Activated T-cell treated with anti-CD3 and anti-CD28 coated beads, Interleukin-2, amount 50 U/mL, for 4 hours (primary cell): ENCODE measurements around the gene LIN52. TPM values are rescaled to one million over a fixed set of nuclear protein-coding genes. Genes with fewer than 3 reads are reported as not detected.

Experiments
- ATAC-seq, 2 donors: fragments of 200-7000 bp; cut with Tn5 transposase; one replicate each; pipeline ENCODE4 v1.10.0; 2021
- DNase-seq: peaks from one replicate; pipeline ENCODE4 v3.0.0-alpha.2; 2020
- H3K27me3 Mint-ChIP-seq: one replicate; pipeline ENCODE4 v1.8.0; 2021; ENCODE audit warnings: low read depth, mixed read lengths
- H3K36me3 Mint-ChIP-seq: one replicate; pipeline ENCODE4 v1.8.0; 2022; ENCODE audit warnings: mixed read lengths; ENCODE audit not compliant: insufficient read depth
- H3K4me1 Mint-ChIP-seq: one replicate; pipeline ENCODE4 v1.8.0; 2021; ENCODE audit warnings: low read depth, mixed read lengths
- H3K4me3 Mint-ChIP-seq: one replicate; pipeline ENCODE4 v1.8.0; 2021; ENCODE audit warnings: mild to moderate bottlenecking, moderate library complexity, mixed read lengths
- H3K9me3 Mint-ChIP-seq: one replicate; pipeline ENCODE4 v1.8.0; 2021; ENCODE audit warnings: mixed read lengths
- total RNA-seq, 3 donors: library from RNA; stranded (reverse); gene quantifications; one replicate each; pipeline ENCODE4 v1.2.1, GENCODE V29; 2021

Gene LIN52
- total RNA-seq, 3 donors from 2014 or later = 16.9 to 20.2 (median 17.3) TPM

- ATAC-seq = peak; percentile 95 to 98
- Mint-ChIP-seq H3K4me3 (peak overlapping the region; percentile 57), H3K27me3 (peaks cover 19% of the 10 kb centered on the region), H3K36me3 (no peaks in the 10 kb centered on the region), H3K4me1 (peaks cover 2% of the 10 kb centered on the region), H3K9me3 (no peaks in the 10 kb centered on the region)
- DNase-seq = peak; percentile 70
Measured at GRCh38 chr14:74217672-74218448, 133.1 kb downstream of the LIN52 start.

GRCh38 chr14:74218462-74218861, 133.7 kb downstream of the LIN52 start:
- ATAC-seq (no peak), DNase-seq (no peak)
- peaks cover 2% of the 10 kb centered on the region for H3K4me1 Mint-ChIP-seq
- H3K36me3 Mint-ChIP-seq = no peaks in the 10 kb centered on the region
- H3K9me3 Mint-ChIP-seq = no peaks in the 10 kb centered on the region
- peaks cover 17% of the 10 kb centered on the region for H3K27me3 Mint-ChIP-seq
- H3K4me3 Mint-ChIP-seq = no peak overlapping the region

- H3K27me3 Mint-ChIP-seq = peaks cover 18% of the 10 kb centered on the region
- H3K4me3 Mint-ChIP-seq = no peak overlapping the region
- DNase-seq (no peak), ATAC-seq (no peak)
- H3K4me1 Mint-ChIP-seq = peaks cover 2% of the 10 kb centered on the region
- H3K36me3 Mint-ChIP-seq = no peaks in the 10 kb centered on the region
- no peaks in the 10 kb centered on the region for H3K9me3 Mint-ChIP-seq
Measured at GRCh38 chr14:74219277-74220205, 134.8 kb downstream of the LIN52 start.

GRCh38 chr14:74220991-74221390, 136.2 kb downstream of the LIN52 start:
- no peaks in the 10 kb centered on the region for H3K36me3 Mint-ChIP-seq
- H3K9me3 Mint-ChIP-seq = no peaks in the 10 kb centered on the region
- peaks cover 2% of the 10 kb centered on the region for H3K4me1 Mint-ChIP-seq
- peaks cover 24% of the 10 kb centered on the region for H3K27me3 Mint-ChIP-seq
- ATAC-seq (no peak), DNase-seq (no peak)
- H3K4me3 Mint-ChIP-seq = no peak overlapping the region

- no peak overlapping the region for H3K4me3 Mint-ChIP-seq
- no peaks in the 10 kb centered on the region for H3K36me3 Mint-ChIP-seq
- H3K4me1 Mint-ChIP-seq = peaks cover 2% of the 10 kb centered on the region
- no peak for DNase-seq
- ATAC-seq = no peak
- H3K9me3 Mint-ChIP-seq = no peaks in the 10 kb centered on the region
- H3K27me3 Mint-ChIP-seq = peaks cover 24% of the 10 kb centered on the region
Measured at GRCh38 chr14:74221741-74222140, 137.0 kb downstream of the LIN52 start.

GRCh38 chr14:74223016-74223415, 138.3 kb downstream of the LIN52 start:
- ATAC-seq = no peak

GRCh38 chr14:74231784-74232183, 147.0 kb downstream of the LIN52 start:
- H3K4me1 Mint-ChIP-seq = no peaks in the 10 kb centered on the region
- no peak overlapping the region for H3K4me3 Mint-ChIP-seq
- H3K9me3 Mint-ChIP-seq = peaks cover 6% of the 10 kb centered on the region
- DNase-seq (no peak), ATAC-seq (no peak)
- H3K36me3 Mint-ChIP-seq = no peaks in the 10 kb centered on the region
- peaks cover 32% of the 10 kb centered on the region for H3K27me3 Mint-ChIP-seq

More at GRCh38 chr14:74223016-74223415, 138.3 kb downstream of the LIN52 start:
- H3K9me3 Mint-ChIP-seq = no peaks in the 10 kb centered on the region
- DNase-seq = no peak
- no peak overlapping the region for H3K4me3 Mint-ChIP-seq
- H3K36me3 Mint-ChIP-seq = no peaks in the 10 kb centered on the region
- no peaks in the 10 kb centered on the region for H3K4me1 Mint-ChIP-seq
- peaks cover 19% of the 10 kb centered on the region for H3K27me3 Mint-ChIP-seq

GRCh38 chr14:74235017-74235416, 150.3 kb downstream of the LIN52 start:
- Mint-ChIP-seq H3K27me3 (peaks cover 42% of the 10 kb centered on the region), H3K4me3 (no peak overlapping the region), H3K4me1 (no peaks in the 10 kb centered on the region), H3K36me3 (no peaks in the 10 kb centered on the region), H3K9me3 (peaks cover 6% of the 10 kb centered on the region)
- DNase-seq (no peak), ATAC-seq (no peak)

GRCh38 chr14:74237441-74237840, 152.7 kb downstream of the LIN52 start:
- Mint-ChIP-seq H3K4me1 (peaks cover 21% of the 10 kb centered on the region), H3K9me3 (peaks cover under 1% of the 10 kb centered on the region), H3K36me3 (no peaks in the 10 kb centered on the region), H3K4me3 (no peak overlapping the region), H3K27me3 (peaks cover 56% of the 10 kb centered on the region)
- ATAC-seq (peak in 1 of 2 donors; percentile 26), DNase-seq (no peak)

- Mint-ChIP-seq H3K27me3 (peaks cover 70% of the 10 kb centered on the region), H3K36me3 (no peaks in the 10 kb centered on the region), H3K4me3 (peak within 1 kb of the TSS; percentile 19), H3K9me3 (no peaks in the 10 kb centered on the region), H3K4me1 (peaks cover 22% of the 10 kb centered on the region)
- no peak for ATAC-seq
- no peak for DNase-seq
Measured at GRCh38 chr14:74238974-74239847, 154.5 kb downstream of the LIN52 start, which contains the start of gene VSX2. Gene VSX2, plus strand, starts transcription at chr14:74239449. Its CDS starts 113 bp downstream, at chr14:74239562.

GRCh38 chr14:74239848-74240793, 155.4 kb downstream of the LIN52 start:
- no peaks in the 10 kb centered on the region for H3K36me3 Mint-ChIP-seq
- DNase-seq = no peak
- H3K4me1 Mint-ChIP-seq = peaks cover 22% of the 10 kb centered on the region
- ATAC-seq = peak; percentile 23 to 34
- peaks cover 72% of the 10 kb centered on the region for H3K27me3 Mint-ChIP-seq
- no peaks in the 10 kb centered on the region for H3K9me3 Mint-ChIP-seq
- peak overlapping the region; percentile 61 for H3K4me3 Mint-ChIP-seq

GRCh38 chr14:74240794-74241651, 156.3 kb downstream of the LIN52 start:
- H3K9me3 Mint-ChIP-seq = no peaks in the 10 kb centered on the region
- no peak for DNase-seq
- peak; percentile 34 to 47 for ATAC-seq
- H3K4me1 Mint-ChIP-seq = peaks cover 22% of the 10 kb centered on the region
- no peaks in the 10 kb centered on the region for H3K36me3 Mint-ChIP-seq
- H3K27me3 Mint-ChIP-seq = peaks cover 81% of the 10 kb centered on the region
- peak overlapping the region; percentile 61 for H3K4me3 Mint-ChIP-seq
